Transverse colon (tissue), 4 donors: ENCODE measurements around the gene ARHGAP32.

Experiments used
- EP300 ChIP-seq: sonication (generic); formaldehyde crosslinking; IDR thresholded peaks from one replicate; pipeline ENCODE4 v1.6.1; 2017; ENCODE audit warnings: antibody characterized with exemption, low read depth
- POLR2A ChIP-seq: fragments of 450-650 bp; IDR thresholded peaks from one replicate; pipeline ENCODE4 v1.6.1; 2016; ENCODE audit warnings: antibody characterized with exemption, mild to moderate bottlenecking, moderate library complexity
- POLR2AphosphoS5 ChIP-seq, 3 donors: sonication (generic); formaldehyde crosslinking; IDR thresholded peaks; one replicate each; pipeline ENCODE4 v1.6.1; 2016; ENCODE audit warnings: antibody characterized with exemption in 3 of 3
- TF ChIP-seq, protein P1 (sequence below), 5 experiments: fragments of 200-600 bp in 3 of 5; fragments of 450-650 bp in 2 of 5; sonication (generic) in 3 of 5; IDR thresholded peaks; 1 replicate in 2 of 5; 2 replicates in 3 of 5; pipeline ENCODE4 v1.5.1; 2016 to 2017; ENCODE audit warnings: antibody characterized with exemption in 5 of 5, inconsistent platforms in 3 of 5, mild to moderate bottlenecking in 2 of 5, moderate library complexity in 1 of 5

DNA sequence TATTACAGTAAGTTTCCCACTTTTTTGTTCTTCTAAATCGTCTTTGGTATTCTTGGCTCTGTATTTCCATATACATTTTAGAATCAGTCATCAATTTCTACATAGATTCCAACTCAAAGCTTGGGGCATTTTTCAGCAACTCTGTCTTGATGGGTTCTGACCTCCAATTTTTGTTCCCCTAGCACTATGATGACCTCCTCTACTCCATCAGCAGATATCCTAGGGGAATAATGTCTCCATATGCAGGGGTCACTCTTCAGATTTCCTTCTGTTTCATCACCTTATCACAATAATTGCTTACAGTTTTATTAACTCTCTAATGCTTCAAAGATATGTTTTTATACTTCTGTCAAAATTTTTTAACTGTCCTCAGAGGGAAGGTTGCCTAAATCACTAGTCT is 158.1 kb downstream of the ARHGAP32 start:
- TF ChIP-seq POLR2A: no peak
- TF ChIP-seq, protein P1, sequence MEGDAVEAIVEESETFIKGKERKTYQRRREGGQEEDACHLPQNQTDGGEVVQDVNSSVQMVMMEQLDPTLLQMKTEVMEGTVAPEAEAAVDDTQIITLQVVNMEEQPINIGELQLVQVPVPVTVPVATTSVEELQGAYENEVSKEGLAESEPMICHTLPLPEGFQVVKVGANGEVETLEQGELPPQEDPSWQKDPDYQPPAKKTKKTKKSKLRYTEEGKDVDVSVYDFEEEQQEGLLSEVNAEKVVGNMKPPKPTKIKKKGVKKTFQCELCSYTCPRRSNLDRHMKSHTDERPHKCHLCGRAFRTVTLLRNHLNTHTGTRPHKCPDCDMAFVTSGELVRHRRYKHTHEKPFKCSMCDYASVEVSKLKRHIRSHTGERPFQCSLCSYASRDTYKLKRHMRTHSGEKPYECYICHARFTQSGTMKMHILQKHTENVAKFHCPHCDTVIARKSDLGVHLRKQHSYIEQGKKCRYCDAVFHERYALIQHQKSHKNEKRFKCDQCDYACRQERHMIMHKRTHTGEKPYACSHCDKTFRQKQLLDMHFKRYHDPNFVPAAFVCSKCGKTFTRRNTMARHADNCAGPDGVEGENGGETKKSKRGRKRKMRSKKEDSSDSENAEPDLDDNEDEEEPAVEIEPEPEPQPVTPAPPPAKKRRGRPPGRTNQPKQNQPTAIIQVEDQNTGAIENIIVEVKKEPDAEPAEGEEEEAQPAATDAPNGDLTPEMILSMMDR (IDR thresholded peaks at IDR 0.05): no peak
- TF ChIP-seq POLR2AphosphoS5 (IDR thresholded peaks at IDR 0.05): no peak
- no peak for TF ChIP-seq EP300
